ENCODE measurements around the gene ARHGAP10. TPM values are rescaled to one million over a fixed set of nuclear protein-coding genes. Genes with fewer than 3 reads are reported as not detected.

ARHGAP10 gene
- total RNA-seq, 1 experiment from 2014 or later, result 11.7 TPM

DNA sequence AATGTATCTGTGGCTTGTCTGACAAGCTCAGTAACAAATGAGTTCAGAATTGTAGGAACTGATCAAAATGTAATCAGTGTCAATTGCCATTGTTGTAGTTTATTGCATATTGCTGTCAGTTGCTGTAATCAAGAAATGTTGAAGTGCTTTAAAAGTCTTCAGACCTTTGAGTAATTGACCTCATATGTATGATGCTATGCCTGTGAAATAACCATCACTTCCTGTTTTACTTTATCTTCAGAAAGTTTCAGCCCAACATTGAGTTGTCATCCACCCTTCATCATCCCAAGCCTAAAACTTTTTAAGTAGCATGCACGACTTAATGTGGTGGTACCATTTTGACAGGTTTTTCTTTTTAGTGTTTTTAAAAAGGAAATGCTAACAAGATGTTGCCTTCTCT lies 212.4 kb downstream of the ARHGAP10 start:
- CTCF ChIA-PET, result no interaction called here
- Histone ChIP-seq H3K27me3 (ENCODE audit: control insufficient read depth, insufficient read depth, low read length) (no peaks in the 10 kb centered on the region), H3K4me3 (ENCODE audit: low read depth in 2 of 2, low read length in 2 of 2) (no peak overlapping the region), H3K27ac (ENCODE audit: low read length) (no peak overlapping the region), H3K9me3 (ENCODE audit: control insufficient read depth, insufficient read depth, low read depth, low read length) (no peaks in the 10 kb centered on the region), H3K4me1 (ENCODE audit: control insufficient read depth, insufficient read depth, low read length) (no peaks in the 10 kb centered on the region), H3K36me3 (ENCODE audit: control insufficient read depth, insufficient read depth, low read length) (no peaks in the 10 kb centered on the region)
- no peak for TF ChIP-seq TCF7L2 (IDR thresholded peaks at IDR 0.05; ENCODE audit: low read depth, low read length)
- no peak for TF ChIP-seq REST (IDR thresholded peaks at IDR 0.05; ENCODE audit: insufficient read depth in 1 of 2, low read depth in 2 of 2, low read length in 1 of 2)
- no peak for TF ChIP-seq CTCF (IDR thresholded peaks at IDR 0.05)
- no peak for TF ChIP-seq SIN3A (IDR thresholded peaks at IDR 0.05; ENCODE audit: borderline replicate concordance, insufficient read depth, low read depth, low read length)
- no peak for TF ChIP-seq POLR2AphosphoS5 (IDR thresholded peaks at IDR 0.05; ENCODE audit: low read depth, low read length)
- POLR2A ChIA-PET, result no interaction called here
- ATAC-seq (no peak), DNase-seq (ENCODE audit: low read depth, low spot score) (no peak)
- BruUV-seq (replicated peaks), result no TSS peak
- intact Hi-C loops (cut with micrococcal nuclease; ENCODE audit: unreplicated experiment) (no loop called here), in situ Hi-C loops (cut with HindIII; ENCODE audit: low pct_unique_long_range_greater_than_20kb, low sequenced_read_pairs) (no loop called here)

DNA sequence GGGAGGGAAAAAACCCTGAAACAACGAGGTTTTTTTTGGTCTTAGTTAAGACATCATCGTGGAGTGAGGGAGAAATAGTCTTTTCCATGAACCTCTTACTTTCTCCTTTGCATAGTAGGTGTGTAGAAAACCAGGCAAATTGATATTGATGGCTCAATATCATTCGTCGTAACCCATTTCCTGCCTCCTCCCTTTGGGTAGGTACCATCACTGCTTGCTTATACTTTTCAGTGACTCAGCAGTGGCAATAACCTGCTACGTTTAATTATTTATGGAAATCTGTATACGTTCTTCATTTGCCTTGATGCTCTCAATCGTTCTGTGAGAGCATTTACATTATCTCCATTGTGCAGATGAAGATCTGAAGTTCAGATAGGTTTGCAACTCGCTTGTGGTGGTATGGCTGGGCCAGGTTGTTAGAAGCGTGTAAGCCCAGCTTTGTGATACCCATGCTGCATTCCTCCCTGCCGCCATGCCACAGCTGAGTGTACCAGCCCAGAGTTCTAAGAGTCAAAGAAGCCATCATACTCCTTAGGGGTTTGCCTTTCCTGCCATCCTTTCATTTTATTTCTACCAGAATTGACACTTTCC lies 212.9 kb downstream of the ARHGAP10 start:
- ChIA-PET CTCF (no interaction called here), POLR2A (no interaction called here)
- Histone ChIP-seq H3K9me3 (ENCODE audit: control insufficient read depth, insufficient read depth, low read depth, low read length) (no peaks in the 10 kb centered on the region), H3K27ac (ENCODE audit: low read length) (no peak overlapping the region), H3K4me1 (ENCODE audit: control insufficient read depth, insufficient read depth, low read length) (no peaks in the 10 kb centered on the region), H3K27me3 (ENCODE audit: control insufficient read depth, insufficient read depth, low read length) (no peaks in the 10 kb centered on the region), H3K36me3 (ENCODE audit: control insufficient read depth, insufficient read depth, low read length) (no peaks in the 10 kb centered on the region), H3K4me3 (ENCODE audit: low read depth in 2 of 2, low read length in 2 of 2) (no peak overlapping the region)
- TF ChIP-seq REST (IDR thresholded peaks at IDR 0.05; ENCODE audit: insufficient read depth in 1 of 2, low read depth in 2 of 2, low read length in 1 of 2), result no peak
- no peak for TF ChIP-seq POLR2AphosphoS5 (IDR thresholded peaks at IDR 0.05; ENCODE audit: low read depth, low read length)
- no peak for TF ChIP-seq TCF7L2 (IDR thresholded peaks at IDR 0.05; ENCODE audit: low read depth, low read length)
- no peak for TF ChIP-seq CTCF (IDR thresholded peaks at IDR 0.05)
- no peak for TF ChIP-seq SIN3A (IDR thresholded peaks at IDR 0.05; ENCODE audit: borderline replicate concordance, insufficient read depth, low read depth, low read length)
- intact Hi-C loops (cut with micrococcal nuclease; ENCODE audit: unreplicated experiment), result no loop called here
- no TSS peak for BruUV-seq (replicated peaks)
- no peak for DNase-seq (ENCODE audit: low read depth, low spot score)
- ATAC-seq, result no peak
- in situ Hi-C loops (cut with HindIII; ENCODE audit: low pct_unique_long_range_greater_than_20kb, low sequenced_read_pairs), result no loop called here

Measured in Panc1 (cell line).